K562 (cell line): ENCODE results near the gene NPHP1. TPM values are rescaled to one million over a fixed set of nuclear protein-coding genes. Genes with fewer than 3 reads are reported as not detected.

Experiments
- ATAC-seq: fragments of 200-7000 bp; cut with Tn5 transposase; 3 replicates; pipeline ENCODE4 v1.9.1; 2020; ENCODE audit warnings: moderate library complexity
- BruUV-seq: library from RNA; stranded (reverse); fragments of 400-500 nt; replicated peaks from 2 replicates; lab custom pipeline; 2021; lab: Mats Ljungman, UMichigan
- CTCF ChIA-PET: fragments of 300-600 bp; formaldehyde crosslinking; extraction: SDS; loops from one replicate; lab custom pipeline; 2021; ENCODE audit warnings: low intra/inter-chr PET ratio; lab: Yijun Ruan, JAX
- POLR2A ChIA-PET: fragments of 300-600, 350-650 bp; sonication (Branson Sonifier 250); formaldehyde crosslinking; extraction: SDS; loops from one replicate; lab custom pipeline; 2021; ENCODE audit warnings: antibody characterized with exemption, inconsistent platforms; lab: Yijun Ruan, JAX
- DNase-seq, 4 experiments: peaks; one replicate each; pipeline versions ENCODE4 v3.0.0 to v3.0.0-alpha.2; 2011 to 2018; ENCODE audit warnings: low spot score in 3 of 4, mixed read lengths in 3 of 4; ENCODE audit errors: extremely low read depth in 1 of 4
- FAIRE-seq: peaks from 2 replicates; lab custom pipeline; 2011; peaks lifted over from hg19 to GRCh38; lab: Jason Lieb, UNC
- H2AFZ ChIP-seq: 2 replicates; pipeline ENCODE4 v1.6.0; 2011; ENCODE audit warnings: low read depth, low read length, control low read depth, inconsistent platforms
- H3K27ac ChIP-seq: fragments of 200-600 bp; 3 replicates; pipeline ENCODE4 v1.8.0; 2011; ENCODE audit warnings: low read depth, mild to moderate bottlenecking, control low read depth, inconsistent platforms, low read length, moderate library complexity, mixed read lengths; ENCODE audit errors: extremely low read depth
- H3K27me3 ChIP-seq, 2 experiments: fragments of 300-600 bp in 1 of 2; 2 replicates in 1 of 2; 3 replicates in 1 of 2; pipeline versions ENCODE4 v1.6.0 to v1.8.0; 2011; ENCODE audit warnings: inconsistent platforms in 2 of 2, low read length in 2 of 2, mild to moderate bottlenecking in 1 of 2, mixed read lengths in 1 of 2, moderate library complexity in 1 of 2; ENCODE audit not compliant: control insufficient read depth in 2 of 2, insufficient read depth in 2 of 2
- H3K36me3 ChIP-seq: fragments of 300-600 bp; 3 replicates; pipeline ENCODE4 v1.8.0; 2011; ENCODE audit warnings: mild to moderate bottlenecking, low read length, inconsistent platforms; ENCODE audit not compliant: control insufficient read depth, insufficient read depth
- H3K4me1 ChIP-seq, 2 experiments: fragments of 200-600 bp in 1 of 2; replicated peaks in 1 of 2; 2 replicates in 1 of 2; 3 replicates in 1 of 2; pipeline versions ENCODE4 v1.5.1 to v1.8.0; 2011; ENCODE audit warnings: inconsistent platforms in 2 of 2, low read length in 2 of 2, mild to moderate bottlenecking in 1 of 2, mixed read lengths in 1 of 2, moderate library complexity in 1 of 2; ENCODE audit not compliant: control insufficient read depth in 2 of 2, insufficient read depth in 2 of 2
- H3K4me2 ChIP-seq: 2 replicates; pipeline ENCODE4 v1.6.1; 2011; ENCODE audit warnings: low read length, control low read depth, inconsistent platforms, mixed read lengths; ENCODE audit not compliant: insufficient read depth
- H3K4me3 ChIP-seq: fragments of 200-600 bp; sonication (generic), shearing (Covaris generic); 2 replicates; pipeline ENCODE4 v1.5.1; 2016; ENCODE audit warnings: control low read depth, inconsistent platforms
- H3K79me2 ChIP-seq: fragments of 200-600 bp; 3 replicates; pipeline ENCODE4 v1.8.0; 2011; ENCODE audit warnings: low read length, inconsistent platforms; ENCODE audit not compliant: control insufficient read depth, insufficient read depth
- H3K9ac ChIP-seq, 2 experiments: 2 replicates each; pipeline versions ENCODE4 v1.6.0 to v1.6.1; 2011; ENCODE audit warnings: low read depth in 2 of 2, low read length in 2 of 2, control low read depth in 1 of 2, inconsistent platforms in 1 of 2, mild to moderate bottlenecking in 1 of 2, mixed read lengths in 1 of 2; ENCODE audit not compliant: insufficient read depth in 1 of 2
- H3K9me1 ChIP-seq: one replicate; pipeline ENCODE4 v1.6.0; 2011; ENCODE audit warnings: inconsistent platforms, mild to moderate bottlenecking, low read length, moderate library complexity; ENCODE audit not compliant: control insufficient read depth, insufficient read depth
- H3K9me3 ChIP-seq: replicated peaks from 2 replicates; pipeline ENCODE4 v1.5.1; 2011; ENCODE audit warnings: low read depth, low read length, inconsistent platforms; ENCODE audit not compliant: control insufficient read depth, insufficient read depth
- H4K20me1 ChIP-seq: replicated peaks from 2 replicates; pipeline ENCODE4 v1.6.1; 2011; ENCODE audit warnings: low read length, inconsistent platforms, mixed read lengths; ENCODE audit not compliant: control insufficient read depth, insufficient read depth
- HDAC2 ChIP-seq: fragments of 450-650 bp; IDR thresholded peaks from 2 replicates; pipeline ENCODE4 v1.6.1; 2016; ENCODE audit warnings: mild to moderate bottlenecking
- OTX1 ChIP-seq: fragments of 450-650 bp; formaldehyde crosslinking; IDR thresholded peaks from 2 replicates; pipeline ENCODE4 v1.4.0; 2022; ENCODE audit warnings: mild to moderate bottlenecking
- PHB2 ChIP-seq: fragments of 450-650 bp; IDR thresholded peaks from 2 replicates; pipeline ENCODE4 v1.6.1; 2017; ENCODE audit warnings: low read depth
- ZNF644 ChIP-seq: fragments of 200-800 bp; sonication (Bioruptor generic); IDR thresholded peaks from 2 replicates; pipeline ENCODE4 v1.6.1; 2016; ENCODE audit warnings: low read depth, missing genetic modification characterization, missing compliant biosample characterization
- WGBS: fragments of 100-300 bp; shearing (Covaris generic); methylation state at CpG from one replicate; pipeline ENCODE4 v1.1.6; 2016; ENCODE audit warnings: low coverage, mixed read lengths; ENCODE audit not compliant: insufficient coverage; ENCODE audit errors: missing lambda C conversion rate; 5-methylcytosine and 5-hydroxymethylcytosine counted together
- in situ Hi-C: fragments of 300-500 bp; cut with MboI; formaldehyde crosslinking; loops from 4 replicates; pipeline ENCODE4 v1.15.0; 2018; ENCODE audit warnings: inconsistent platforms, mixed read lengths
- intact Hi-C: fragments of 100-400 bp; cut with micrococcal nuclease; formaldehyde crosslinking; loops from 2 replicates; pipeline ENCODE4 v1.14.2; 2022
- polyA plus RNA-seq, 8 experiments: library from polyadenylated mRNA; depleted of rRNA in 4 of 8; stranded (reverse) in 5 of 8; unstranded in 3 of 8; fragments of >200 nt; fragmentation: Nextera tagmentation in 2 of 8; fragmentation: Illumina TruSeq in 1 of 8; extraction: Ambion mirVana in 2 of 8; extraction: Trizol in 1 of 8; gene quantifications; 2 replicates each; pipeline versions ENCODE4 v1.2.1 to v1.2.3, GENCODE V29; 2011 to 2014; ENCODE audit warnings: inconsistent platforms in 1 of 8, missing spikeins in 1 of 8
- total RNA-seq, 7 experiments: library from RNA; depleted of rRNA in 6 of 7; stranded (reverse); fragments of >200 nt in 6 of 7; fragmentation: Illumina TruSeq in 2 of 7; extraction: Trizol in 2 of 7; gene quantifications; 2 replicates each; pipeline versions ENCODE4 v1.2.1 to v1.2.3, GENCODE V29; 2011 to 2021; ENCODE audit warnings: low replicate concordance in 1 of 7
- TF ChIP-seq, protein P1 (sequence below): fragments of 250-450 bp; sonication (Bioruptor Pico); IDR thresholded peaks from 2 replicates; pipeline ENCODE4 v1.5.0; 2020; ENCODE audit warnings: mild to moderate bottlenecking
- TF ChIP-seq, protein P2 (sequence below): sonication (generic); formaldehyde crosslinking; IDR thresholded peaks from 2 replicates; pipeline ENCODE4 v1.8.1; 2023; ENCODE audit warnings: mild to moderate bottlenecking, missing genetic modification reagents

The NPHP1 gene
- total and polyA plus RNA-seq, 9 of the 15 experiments (the other 6 are each of a cell fraction or from before 2014, with no cell fraction given) = 0.11 to 0.32 (median 0.20) TPM; not detected in 5

DNA sequence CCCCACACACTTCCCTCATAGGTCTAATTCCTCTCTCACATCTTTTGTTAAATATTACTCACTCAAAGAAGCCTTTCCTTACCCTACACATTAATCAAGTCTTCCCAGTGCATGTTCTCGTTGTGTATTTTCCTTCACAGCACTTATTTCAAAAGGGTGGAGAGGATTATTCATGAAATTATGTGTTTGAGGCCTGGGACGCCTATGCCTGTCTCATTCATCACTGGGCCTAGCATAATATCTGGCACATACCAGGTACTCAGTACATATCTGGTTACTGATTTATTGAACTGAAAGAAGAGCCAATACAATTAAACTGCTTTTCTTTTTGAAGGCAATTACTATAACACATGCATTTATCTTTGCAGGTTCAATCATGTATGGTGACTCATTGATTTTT, 74.1 kb downstream of the NPHP1 start:
- Histone ChIP-seq H3K27me3 (0 out of 5 replicates have a peak, but pooled peaks cover 0 to 4% of the 10 kb centered on the region in 2 experiments), H3K4me3 (no peak overlapping the region), H3K9me3 (no peaks in the 10 kb centered on the region), H3K9ac (no peak overlapping the region), H3K36me3 (no peaks in the 10 kb centered on the region), H3K9me1 (no peaks in the 10 kb centered on the region), H3K4me1 (no peaks in the 10 kb centered on the region), H3K4me2 (no peak overlapping the region), H2AFZ (no peak overlapping the region), H4K20me1 (no peaks in the 10 kb centered on the region), H3K27ac (no peak overlapping the region), H3K79me2 (no peaks in the 10 kb centered on the region)
- no peak for FAIRE-seq
- DNase-seq = no peak
- BruUV-seq = no TSS peak
- no peak for ATAC-seq
- ChIA-PET CTCF (no interaction called here), POLR2A (no interaction called here)
- TF ChIP-seq HDAC2 = no peak
- TF ChIP-seq, protein P1, sequence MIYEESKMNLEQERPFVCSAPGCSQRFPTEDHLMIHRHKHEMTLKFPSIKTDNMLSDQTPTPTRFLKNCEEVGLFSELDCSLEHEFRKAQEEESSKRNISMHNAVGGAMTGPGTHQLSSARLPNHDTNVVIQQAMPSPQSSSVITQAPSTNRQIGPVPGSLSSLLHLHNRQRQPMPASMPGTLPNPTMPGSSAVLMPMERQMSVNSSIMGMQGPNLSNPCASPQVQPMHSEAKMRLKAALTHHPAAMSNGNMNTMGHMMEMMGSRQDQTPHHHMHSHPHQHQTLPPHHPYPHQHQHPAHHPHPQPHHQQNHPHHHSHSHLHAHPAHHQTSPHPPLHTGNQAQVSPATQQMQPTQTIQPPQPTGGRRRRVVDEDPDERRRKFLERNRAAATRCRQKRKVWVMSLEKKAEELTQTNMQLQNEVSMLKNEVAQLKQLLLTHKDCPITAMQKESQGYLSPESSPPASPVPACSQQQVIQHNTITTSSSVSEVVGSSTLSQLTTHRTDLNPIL (CRISPR knock-in tag) = no peak
- TF ChIP-seq PHB2 = no peak
- TF ChIP-seq ZNF644 = no peak
- intact Hi-C loops = no loop called here
- in situ Hi-C loops = no loop called here
- 0% methylated on average over 2 of the region's 2 CpGs for WGBS

DNA sequence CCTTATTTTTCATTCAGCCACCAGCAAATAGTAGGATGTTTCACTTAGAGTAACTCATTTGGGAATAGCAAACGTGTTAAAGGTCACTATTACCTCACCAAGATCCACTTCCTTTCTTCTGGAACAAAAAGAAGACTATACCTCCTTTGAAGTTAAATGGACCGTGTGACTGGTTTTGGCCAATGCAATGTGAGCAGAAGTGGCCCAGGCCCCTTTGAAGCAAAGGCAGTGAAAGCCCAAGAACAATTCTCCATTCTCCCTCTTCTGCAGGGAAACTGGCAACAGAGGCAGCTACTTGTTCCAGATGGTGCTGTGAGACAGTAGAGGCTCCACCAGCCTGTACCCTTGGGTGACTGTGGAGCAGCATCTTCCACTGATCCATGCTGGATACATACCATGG, 77.9 kb downstream of the NPHP1 start:
- Histone ChIP-seq H3K79me2 (no peaks in the 10 kb centered on the region), H3K4me2 (no peak overlapping the region), H3K9me1 (no peaks in the 10 kb centered on the region), H3K36me3 (no peaks in the 10 kb centered on the region), H3K4me1 (no peaks in the 10 kb centered on the region), H2AFZ (no peak overlapping the region), H3K9ac (no peak overlapping the region), H3K4me3 (no peak overlapping the region), H3K9me3 (no peaks in the 10 kb centered on the region), H4K20me1 (no peaks in the 10 kb centered on the region), H3K27me3 (peaks cover 6 to 9% of the 10 kb centered on the region in 2 experiments; a peak in 1 of 5 replicates), H3K27ac (no peak overlapping the region)
- no peak for DNase-seq
- ChIA-PET POLR2A (no interaction called here), CTCF (no interaction called here)
- WGBS = 0% methylated on average over 2 of the region's 2 CpGs
- no peak for FAIRE-seq
- ATAC-seq = no peak
- no TSS peak for BruUV-seq
- intact Hi-C loops (no loop called here), in situ Hi-C loops (no loop called here)
- no peak for TF ChIP-seq OTX1 (CRISPR knock-in tag)
- TF ChIP-seq, protein P2, sequence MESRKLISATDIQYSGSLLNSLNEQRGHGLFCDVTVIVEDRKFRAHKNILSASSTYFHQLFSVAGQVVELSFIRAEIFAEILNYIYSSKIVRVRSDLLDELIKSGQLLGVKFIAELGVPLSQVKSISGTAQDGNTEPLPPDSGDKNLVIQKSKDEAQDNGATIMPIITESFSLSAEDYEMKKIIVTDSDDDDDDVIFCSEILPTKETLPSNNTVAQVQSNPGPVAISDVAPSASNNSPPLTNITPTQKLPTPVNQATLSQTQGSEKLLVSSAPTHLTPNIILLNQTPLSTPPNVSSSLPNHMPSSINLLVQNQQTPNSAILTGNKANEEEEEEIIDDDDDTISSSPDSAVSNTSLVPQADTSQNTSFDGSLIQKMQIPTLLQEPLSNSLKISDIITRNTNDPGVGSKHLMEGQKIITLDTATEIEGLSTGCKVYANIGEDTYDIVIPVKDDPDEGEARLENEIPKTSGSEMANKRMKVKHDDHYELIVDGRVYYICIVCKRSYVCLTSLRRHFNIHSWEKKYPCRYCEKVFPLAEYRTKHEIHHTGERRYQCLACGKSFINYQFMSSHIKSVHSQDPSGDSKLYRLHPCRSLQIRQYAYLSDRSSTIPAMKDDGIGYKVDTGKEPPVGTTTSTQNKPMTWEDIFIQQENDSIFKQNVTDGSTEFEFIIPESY (CRISPR knock-in tag) = no peak
- no peak for TF ChIP-seq PHB2
